GM18909 (cell line): ENCODE measurements around the gene ACTG1.
A peak's percentile ranks its signal among the peaks of the same experiment; 100 is the strongest.

Source experiments
- ATAC-seq: cut with Tn5 transposase; IDR thresholded peaks from one replicate; pipeline ENCODE4 v1.9.1; 2021; ENCODE audit warnings: mild to moderate bottlenecking; ENCODE audit not compliant: unreplicated experiment, poor library complexity

The ACTG1 gene

DNA sequence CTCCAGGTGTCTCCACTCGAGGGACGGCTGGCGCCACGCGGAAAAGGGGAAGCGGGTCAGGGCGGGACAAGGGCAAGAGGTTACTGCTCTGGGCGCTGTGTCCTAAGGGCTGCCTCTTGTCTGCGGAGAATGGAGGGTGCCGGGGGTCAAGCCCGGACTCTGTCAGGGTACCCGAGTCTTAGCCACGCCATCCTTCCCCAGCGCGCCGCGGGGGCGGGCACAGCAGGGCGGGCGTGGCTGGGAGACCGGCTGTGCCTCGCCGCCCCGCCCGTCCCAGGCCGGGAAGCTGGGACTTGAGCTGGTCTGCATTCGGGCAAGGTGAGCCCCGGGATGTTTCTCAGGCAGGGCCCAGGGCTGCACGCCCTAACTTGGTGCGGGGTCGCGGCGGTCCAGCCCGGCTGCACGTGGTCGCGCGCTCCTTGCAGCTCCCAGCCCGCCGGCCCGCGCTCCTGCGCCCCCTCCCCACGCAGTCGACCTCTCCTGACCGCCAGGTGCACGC, 6.2 kb upstream of the ACTG1 start:
- ATAC-seq, result no peak

- ATAC-seq, result no peak
Measured at GRCh38 chr17:81518113-81518784, 5.7 kb upstream of the ACTG1 start.

- peak; percentile 35 for ATAC-seq
Measured at GRCh38 chr17:81517339-81518112, 4.9 kb upstream of the ACTG1 start.

DNA sequence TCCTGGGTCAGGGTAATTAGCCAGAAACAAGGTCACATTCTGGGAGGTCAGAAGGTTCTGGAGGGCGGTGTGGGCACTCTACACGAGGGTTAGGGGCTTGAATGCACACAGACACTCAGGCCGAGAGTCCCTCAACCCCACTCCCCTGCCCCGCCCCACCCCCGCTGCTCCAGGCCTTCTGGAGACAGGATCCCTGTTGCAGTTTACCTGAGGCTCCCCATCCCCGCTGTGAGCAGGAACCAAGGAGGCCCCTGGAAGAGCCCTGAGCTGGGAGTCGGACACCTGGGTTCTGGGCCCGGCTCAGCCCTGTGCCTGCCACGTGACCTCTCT, 4.4 kb upstream of the ACTG1 start:
- no peak for ATAC-seq

- no peak for ATAC-seq
Measured at GRCh38 chr17:81516439-81516838, 3.8 kb upstream of the ACTG1 start.

- no peak for ATAC-seq
Measured at GRCh38 chr17:81515530-81516041, 3.0 kb upstream of the ACTG1 start.

DNA sequence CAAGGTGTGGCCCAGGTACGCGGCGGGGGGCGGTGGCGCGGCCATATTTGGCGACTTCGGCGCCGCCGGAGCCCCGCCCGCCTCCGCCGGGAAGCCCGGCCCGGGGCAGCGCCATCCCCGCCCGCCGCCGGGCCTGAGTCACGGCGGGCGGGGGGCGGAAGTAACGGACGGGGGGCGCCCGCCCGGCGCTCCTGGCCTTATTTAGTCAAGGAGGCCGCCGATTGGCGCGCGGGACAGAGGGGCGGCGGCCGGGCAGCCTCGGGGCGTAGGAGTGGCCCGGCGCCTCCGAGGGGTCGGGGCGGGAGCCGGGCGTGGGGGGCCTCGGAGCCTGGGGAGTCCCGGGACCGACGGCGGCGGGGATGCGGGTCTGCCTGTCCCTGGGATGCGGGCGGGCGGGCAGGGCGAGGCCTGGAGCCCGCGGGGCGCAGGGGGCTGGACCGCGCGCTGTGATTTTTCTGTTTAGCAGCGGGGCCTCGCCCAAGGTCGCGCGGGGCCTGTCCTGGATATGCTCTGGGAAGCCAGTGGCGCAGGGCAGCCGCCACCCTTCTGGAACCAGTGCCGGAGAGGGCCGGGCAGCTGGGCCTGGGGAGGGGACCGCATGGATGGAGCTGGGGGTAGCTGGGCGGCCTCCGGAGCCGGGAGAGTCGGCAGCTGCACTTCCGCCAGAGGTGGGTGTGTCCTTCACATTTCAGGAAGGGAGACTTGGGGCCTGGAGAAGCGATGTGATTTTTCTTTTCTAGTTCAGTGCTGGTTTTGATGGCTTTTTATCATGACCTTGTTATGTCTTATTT, 2.3 kb upstream of the ACTG1 start:
- ATAC-seq, result peak; percentile 25

GRCh38 chr17:81514489-81514738, 1.8 kb upstream of the ACTG1 start:
- ATAC-seq, result no peak

DNA sequence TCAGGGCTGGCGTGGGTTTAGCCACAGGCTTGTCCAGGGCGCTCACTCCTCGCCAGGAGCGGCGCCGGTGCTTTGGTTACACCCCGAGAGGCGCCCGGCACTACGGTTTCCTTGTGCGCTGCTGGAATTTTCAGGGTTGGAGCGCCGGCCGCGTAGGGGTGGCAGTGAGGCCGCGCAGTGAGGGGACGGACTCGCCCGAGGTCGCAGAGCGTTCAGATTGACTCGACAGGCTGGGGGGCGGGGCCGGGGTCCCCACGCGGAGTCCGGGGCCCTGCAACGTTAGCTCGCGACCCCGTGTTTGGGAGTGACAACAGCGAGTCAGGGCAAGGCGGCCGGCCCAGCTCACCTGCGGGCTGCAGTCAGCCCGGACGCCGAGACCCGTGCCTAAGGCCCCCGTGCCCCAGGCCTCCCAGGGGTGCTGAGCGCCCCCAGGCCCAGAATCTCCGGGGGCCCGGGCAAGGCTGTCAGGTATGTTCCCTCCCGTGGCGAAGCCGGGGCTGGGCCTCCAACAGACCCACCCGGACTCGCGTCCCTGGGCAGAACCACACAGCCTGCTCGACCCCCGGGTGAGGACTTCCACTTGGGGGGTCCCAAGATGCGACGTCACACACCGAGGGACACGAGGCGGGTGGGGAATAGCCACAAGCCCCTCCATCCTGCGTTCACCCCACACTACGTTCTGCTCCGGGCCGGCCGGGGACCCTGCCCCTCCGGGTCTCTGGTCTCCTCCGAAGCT, 1.3 kb upstream of the ACTG1 start:
- peak; percentile 3 for ATAC-seq

- ATAC-seq, result no peak
Measured at GRCh38 chr17:81513372-81513752, 763 bp upstream of the ACTG1 start.

DNA sequence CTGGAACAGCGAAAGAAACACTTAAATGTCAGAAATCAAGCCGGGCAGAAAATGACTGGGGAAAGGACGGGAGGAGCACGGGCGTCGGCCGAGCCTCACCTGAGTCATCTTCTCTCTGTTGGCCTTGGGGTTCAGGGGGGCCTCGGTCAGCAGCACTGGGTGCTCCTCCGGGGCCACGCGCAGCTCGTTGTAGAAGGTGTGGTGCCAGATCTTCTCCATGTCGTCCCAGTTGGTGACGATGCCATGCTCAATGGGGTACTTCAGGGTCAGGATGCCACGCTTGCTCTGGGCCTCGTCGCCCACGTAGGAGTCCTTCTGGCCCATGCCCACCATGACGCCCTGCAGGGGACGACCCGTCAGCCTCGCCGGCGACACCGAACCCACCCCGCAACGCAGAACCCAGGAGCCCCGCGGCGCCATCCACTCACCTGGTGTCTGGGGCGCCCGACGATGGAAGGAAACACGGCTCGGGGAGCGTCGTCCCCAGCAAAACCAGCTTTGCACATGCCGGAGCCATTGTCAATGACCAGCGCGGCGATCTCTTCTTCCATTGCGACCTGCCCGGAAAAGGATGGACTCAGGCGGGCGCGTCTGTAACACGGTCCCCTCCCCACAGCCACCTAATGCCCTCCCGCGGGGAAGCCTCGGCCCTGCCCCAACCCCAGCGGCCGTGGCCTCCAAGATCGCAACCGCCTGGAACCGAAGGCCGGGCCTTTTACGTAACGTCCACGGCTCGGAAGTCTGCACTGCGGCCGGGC, 616 bp downstream of the ACTG1 start:
- peak; percentile 2 for ATAC-seq

DNA sequence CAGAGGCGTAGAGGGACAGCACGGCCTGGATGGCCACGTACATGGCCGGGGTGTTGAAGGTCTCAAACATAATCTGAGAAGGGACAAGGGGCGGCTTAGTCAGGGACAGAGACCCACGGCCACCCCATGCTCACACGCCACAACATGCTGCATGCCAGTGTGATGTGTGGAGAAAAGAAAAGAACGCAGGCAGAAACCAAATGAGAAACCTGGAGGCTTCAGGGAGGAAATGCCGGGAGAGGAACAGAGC, 1.1 kb downstream of the ACTG1 start:
- ATAC-seq, result no peak

GRCh38 chr17:81510785-81511553, 1.6 kb downstream of the ACTG1 start:
- ATAC-seq, result no peak

DNA sequence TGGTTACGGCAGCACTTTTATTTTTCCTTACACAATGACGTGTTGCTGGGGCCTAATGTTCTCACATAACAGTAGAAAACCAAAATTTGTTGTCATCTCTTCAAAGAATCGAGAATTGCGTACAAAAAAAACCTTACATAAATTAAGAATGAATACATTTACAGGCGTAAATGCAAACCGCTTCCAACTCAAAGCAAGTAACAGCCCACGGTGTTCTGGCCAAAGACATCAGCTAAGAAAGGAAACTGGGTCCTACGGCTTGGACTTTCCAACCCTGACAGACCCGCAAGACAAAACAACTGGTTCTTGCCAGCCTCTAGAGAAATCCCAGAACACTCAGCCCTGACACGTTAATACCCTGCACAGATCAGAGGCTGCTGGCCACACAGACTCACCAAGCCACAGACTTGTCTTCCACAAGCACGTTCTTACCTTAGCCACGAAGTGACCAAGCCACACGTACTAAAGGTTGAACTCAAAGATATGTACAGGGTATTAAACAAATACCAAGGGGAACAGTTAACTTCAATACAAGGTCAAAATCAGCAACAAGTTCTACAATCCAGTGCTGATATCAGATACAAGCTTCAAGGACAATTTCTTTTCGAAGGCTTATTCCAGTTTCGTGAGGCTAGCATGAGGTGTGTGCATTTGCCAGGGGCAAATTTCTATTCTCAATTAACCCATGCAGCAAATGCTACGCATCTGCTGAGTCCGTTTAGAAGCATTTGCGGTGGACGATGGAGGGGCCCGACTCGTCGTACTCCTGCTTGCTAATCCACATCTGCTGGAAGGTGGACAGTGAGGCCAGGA, 2.4 kb downstream of the ACTG1 start:
- no peak for ATAC-seq

DNA sequence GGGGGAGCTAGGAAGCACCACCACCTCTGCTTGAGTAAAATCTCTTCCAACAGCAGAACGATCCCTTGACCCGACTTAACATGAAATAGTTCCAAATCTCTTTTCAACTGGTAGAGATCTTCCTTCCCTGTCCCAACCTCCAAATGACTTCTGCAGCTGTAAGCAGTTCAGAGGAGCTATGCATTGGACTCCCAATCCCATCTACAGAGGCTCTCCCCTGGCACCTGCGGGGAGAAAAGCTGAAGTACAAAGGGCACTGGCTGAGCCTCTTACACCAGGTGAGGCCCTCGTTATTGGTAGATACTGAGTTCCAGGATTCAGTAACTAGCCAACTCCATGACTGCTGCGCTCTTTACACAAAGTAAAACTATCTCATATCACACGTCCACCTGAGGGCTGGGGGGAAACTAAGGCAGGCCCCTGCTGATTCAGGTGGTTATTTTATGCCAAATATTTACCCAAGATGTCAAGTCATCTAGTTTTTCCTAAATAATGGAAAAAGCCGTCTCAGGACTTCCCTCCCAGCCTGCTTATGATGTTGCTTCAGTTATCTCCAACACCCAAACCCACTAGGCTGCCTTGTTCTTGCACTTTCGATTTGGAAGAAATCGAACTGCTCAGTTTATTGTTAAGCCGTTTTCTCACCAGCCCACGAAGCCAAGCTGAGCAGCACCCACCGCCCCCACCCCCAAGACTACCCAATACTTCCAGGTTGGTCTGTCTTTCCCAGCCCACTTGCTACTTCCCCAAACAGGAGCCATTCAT, 3.2 kb downstream of the ACTG1 start:
- ATAC-seq, result no peak

DNA sequence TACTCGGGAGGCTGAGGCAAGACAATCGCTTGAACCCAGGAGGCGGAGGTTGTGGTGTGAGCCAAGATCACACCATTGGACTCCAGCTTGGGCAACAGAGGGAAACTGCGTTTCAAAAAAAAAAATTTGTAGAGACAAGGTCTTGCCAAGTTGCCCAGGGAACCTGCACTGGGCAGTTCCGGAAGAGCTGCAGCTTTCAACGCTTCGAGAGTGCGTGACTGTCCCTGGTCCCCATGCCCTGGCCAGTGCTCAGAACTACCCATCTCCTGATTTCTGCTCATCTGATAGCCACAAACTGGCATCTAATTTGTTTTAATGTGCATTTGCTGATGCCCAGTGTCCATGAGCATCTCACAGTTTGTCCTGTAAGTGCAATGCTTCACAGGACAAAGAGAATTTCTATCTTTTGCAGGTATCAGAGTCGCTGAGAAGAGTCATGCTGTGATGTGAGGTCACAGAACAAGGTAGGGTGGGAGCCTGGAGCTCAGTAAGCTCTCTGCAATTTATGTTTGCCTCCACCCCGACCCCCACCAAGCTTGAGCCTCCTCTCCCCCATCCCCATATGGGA, 3.9 kb downstream of the ACTG1 start:
- ATAC-seq, result no peak

GRCh38 chr17:81503619-81504018, 9.0 kb downstream of the ACTG1 start:
- ATAC-seq, result no peak
